NCI-H1436 (cell line): Measurements from ENCODE around the gene PLEKHG4B.
"Not testable (repeated sequence)": the region's sequence is repeated elsewhere in the genome, so short reads cannot be mapped to it uniquely, and the experiment has no call there.

Source experiments
- DNase-seq: peaks from one replicate; lab custom pipeline; 2025; lab: John Stamatoyannopoulos, UW

PLEKHG4B gene

DNA sequence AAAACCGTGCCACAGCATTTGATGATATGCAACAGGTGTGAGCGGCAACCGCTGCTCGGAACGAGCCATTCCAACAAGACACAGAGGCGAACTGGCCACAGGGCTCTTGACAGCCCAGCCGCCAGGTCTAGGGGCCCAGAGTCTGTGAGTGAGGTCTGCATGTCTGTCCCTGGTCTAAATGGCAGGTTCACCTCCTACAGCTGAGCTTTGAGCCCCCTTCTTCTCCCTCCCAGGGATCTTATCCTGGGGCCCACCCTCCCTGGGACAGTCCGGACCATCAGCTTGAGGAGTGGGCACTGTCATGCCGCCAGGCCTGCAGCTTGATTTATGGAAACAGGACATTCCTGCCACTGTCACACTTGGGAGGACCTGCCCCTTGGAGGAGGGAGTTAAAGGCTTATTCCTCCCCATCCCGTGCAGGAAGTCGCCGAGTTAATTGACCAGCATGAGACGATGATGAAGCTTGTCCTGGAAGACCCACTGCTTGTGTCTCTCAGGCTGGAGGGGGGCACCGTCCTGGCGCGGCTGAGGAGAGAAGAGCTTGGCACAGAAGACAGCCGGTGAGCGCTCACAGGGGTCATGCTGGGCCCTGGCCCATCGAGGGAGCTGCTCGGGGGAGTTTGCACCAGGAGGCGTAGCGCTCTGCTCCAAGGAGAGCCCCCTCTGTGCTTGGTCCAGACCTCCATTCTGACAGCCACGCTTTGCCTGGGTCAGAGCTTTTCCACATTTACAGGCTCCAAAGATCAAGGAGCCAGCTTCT, 63.9 kb downstream of the PLEKHG4B start:
- no peak for DNase-seq

DNA sequence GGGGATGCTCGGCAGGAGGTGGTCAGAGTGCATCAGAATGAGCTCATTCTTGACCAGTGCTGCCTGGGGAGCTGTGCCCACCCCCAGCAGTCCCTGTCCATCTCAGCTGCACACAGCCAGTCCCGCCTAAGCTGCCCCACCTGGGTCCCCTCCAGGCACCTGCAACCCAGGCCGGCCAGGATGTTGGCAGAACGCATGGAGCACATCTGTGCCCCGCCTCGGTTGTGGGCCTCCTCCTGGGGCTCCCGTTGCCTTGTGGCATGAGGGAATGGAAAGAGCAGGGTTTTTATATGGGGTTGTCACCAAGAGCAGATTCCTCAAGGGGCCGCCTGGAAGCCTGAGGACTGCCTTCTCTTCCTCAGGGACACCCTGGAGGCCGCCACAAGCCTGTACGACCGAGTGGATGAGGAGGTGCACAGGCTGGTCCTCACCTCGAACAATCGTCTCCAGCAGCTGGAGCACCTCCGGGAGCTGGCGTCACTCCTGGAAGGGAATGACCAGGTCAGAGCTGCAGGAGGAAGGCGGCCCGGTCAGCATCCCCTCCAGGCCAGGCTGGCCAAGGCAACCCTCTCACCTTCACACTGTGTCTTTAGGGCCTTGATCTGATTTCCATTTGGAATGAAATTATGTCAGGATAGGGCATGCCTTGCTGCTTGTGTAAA, 64.6 kb downstream of the PLEKHG4B start:
- no peak for DNase-seq

GRCh38 chr5:157126-157715, 65.3 kb downstream of the PLEKHG4B start:
- DNase-seq: no peak

DNA sequence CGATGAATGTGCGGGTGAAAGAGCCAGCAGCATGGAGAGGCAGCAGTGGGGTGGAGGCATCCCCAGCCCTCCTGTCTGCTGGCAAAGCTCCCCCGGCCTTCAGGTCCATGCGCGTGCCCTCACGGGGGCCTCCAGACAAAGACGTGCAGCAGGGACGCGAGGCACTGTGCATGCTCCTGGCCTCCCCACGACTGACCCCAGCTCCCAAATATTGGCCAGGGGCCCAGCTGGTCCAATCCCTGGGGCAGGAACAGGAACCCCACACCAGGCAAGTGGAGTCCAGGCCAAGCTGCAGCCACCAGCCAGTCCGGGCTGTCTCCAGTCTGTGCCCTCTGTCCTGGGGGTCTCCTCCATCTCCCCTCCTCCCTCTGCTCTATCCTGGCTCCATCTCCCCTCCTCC, 65.8 kb downstream of the PLEKHG4B start:
- no peak for DNase-seq

GRCh38 chr5:158807-159447, 67.0 kb downstream of the PLEKHG4B start:
- DNase-seq: no peak

DNA sequence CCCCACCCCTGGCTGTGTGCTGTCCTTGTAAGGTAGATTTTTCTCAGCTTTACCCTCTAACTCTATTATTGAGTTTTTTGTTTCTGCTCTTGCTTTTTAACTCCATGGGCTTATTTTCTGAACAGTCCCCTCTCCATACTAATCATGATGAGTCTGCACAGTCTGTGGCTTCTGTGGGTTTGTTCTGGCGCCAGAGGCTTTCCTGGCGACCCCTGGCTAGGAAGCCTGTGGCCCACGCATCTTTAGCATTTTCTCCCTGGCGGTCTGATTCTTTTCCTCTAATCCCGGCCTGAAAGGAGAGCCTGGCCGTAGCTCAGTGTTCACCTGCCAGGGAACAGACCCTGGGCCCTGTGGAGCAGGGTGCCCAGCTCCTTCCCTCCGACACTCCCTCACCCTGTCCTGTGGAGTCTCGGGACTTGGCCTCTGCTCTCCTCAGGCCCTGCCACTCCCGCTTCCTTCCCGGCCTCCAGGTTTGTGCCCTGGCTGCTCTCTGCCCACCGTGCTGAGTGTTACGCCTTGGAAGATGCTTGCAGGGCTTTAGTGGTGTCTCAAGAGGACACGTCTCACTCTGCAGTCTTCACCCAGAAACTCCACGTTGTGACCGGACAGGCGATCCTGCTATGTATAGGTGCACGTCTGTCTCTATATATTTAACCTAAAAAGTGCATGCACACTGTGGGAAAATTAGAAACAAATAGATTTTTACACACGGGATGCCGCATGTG, 67.6 kb downstream of the PLEKHG4B start:
- no peak for DNase-seq

GRCh38 chr5:160173-160510, 68.2 kb downstream of the PLEKHG4B start:
- no peak for DNase-seq

DNA sequence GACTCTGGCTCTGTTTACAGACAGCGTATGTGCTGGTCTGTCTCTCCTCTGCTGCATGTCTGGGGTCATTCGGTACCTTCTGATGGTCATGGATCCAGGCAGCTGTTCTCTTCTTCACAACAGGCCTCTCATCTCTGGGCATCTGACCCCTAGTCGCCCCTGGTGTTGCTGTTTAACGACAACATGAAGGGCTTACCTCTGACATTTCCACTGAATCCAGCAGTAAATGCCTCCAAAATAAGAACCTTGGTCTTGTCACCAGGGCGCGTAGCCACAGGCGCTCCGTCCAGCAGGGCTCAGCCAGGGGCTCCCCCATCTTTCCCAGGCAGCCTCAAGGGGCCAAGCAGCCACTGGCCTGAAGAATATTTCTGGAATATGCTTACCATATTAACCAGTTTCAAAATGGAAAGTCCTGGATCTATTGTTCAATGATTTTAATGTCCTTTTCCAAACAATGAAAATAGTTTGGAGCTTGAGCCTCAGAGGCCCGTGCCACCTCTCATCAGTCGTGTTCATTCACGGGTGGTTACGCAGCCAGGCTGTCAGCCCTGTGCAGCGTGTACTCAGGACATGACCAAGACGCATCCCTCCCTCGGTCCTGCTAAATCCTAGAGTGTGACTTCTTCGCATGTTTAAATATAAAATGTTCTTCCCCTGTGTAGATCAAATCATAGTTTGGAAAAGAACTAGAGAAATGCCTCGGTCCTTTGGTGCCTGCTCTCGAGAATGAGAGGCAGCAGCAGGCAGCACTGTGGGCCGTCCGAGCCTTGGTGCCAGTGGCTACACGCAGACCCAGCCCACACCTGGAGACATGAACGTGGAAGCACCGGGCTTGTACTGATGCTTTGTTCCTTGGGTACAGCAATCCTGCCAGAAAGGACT, 69.2 kb downstream of the PLEKHG4B start:
- no peak for DNase-seq

DNA sequence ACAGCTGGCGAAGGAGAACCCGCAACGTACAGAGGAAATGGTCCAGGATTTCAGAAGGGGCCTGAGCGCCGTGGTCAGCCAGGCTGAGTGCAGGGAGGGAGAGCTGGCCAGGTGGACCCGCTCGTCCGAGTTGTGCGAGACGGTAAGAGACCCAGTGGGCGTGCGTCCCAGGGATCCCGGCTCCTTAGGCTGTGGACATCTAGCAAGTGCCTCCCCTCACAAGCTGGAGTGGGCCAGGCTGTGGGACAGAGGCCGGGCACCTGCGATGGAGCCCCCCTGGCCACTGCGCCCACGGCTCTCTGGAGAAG, 69.8 kb downstream of the PLEKHG4B start:
- DNase-seq: no peak

GRCh38 chr5:162190-162564, 70.2 kb downstream of the PLEKHG4B start:
- DNase-seq: no peak

- no peak for DNase-seq
Measured at GRCh38 chr5:162565-163337, 70.8 kb downstream of the PLEKHG4B start.

DNA sequence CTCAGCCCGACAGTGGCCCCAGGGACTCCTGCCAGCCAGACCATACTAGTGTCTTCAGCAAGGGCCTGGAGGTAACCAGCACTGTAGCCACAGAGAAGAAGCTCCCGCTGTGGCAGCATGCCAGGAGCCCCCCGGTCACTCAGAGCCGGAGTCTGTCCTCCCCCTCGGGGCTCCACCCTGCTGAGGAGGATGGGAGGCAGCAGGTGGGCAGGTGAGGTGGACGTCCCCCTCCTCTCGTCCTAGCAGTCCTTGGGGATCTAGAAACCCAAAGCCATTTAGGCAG, 71.3 kb downstream of the PLEKHG4B start:
- DNase-seq: no peak

DNA sequence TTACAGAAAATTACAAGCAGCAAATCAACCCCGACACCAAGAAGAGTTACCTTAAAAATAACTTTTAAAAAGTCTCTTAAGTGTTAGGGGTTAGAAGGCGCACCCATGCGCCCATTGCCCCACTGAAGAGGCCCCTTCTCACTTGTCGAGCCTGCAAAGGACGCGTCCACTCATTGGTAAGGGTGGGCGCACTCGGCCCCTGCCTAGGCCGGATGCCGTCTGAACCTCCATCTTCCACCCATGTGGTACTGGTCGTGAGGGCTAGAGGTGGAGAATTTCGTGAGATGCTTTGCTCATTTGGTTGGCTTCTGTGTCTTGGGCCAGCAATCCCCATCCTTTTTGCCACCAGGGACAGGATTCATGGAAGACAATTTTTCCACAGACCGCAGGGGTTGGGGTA, 71.9 kb downstream of the PLEKHG4B start:
- DNase-seq: no peak

- DNase-seq: no peak
Measured at GRCh38 chr5:164244-164643, 72.3 kb downstream of the PLEKHG4B start.

DNA sequence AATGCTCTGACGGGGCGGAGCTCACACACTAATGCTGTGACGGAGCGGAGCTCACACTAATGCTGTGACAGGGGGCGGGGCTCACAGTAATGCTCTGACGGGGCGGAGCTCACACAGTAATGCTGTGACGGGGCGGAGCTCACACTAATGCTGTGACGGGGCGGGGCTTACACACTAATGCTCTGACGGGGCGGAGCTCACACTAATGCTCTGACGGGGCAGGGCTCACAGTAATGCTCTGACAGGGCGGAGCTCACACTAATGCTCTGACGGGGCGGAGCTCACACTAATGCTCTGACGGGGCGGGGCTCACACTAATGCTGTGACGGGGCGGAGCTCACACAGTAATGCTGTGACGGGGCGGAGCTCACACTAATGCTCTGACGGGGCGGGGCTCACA, 72.8 kb downstream of the PLEKHG4B start:
- DNase-seq: not testable (repeated sequence)

- DNase-seq: no peak
Measured at GRCh38 chr5:166441-167372, 74.7 kb downstream of the PLEKHG4B start.

DNA sequence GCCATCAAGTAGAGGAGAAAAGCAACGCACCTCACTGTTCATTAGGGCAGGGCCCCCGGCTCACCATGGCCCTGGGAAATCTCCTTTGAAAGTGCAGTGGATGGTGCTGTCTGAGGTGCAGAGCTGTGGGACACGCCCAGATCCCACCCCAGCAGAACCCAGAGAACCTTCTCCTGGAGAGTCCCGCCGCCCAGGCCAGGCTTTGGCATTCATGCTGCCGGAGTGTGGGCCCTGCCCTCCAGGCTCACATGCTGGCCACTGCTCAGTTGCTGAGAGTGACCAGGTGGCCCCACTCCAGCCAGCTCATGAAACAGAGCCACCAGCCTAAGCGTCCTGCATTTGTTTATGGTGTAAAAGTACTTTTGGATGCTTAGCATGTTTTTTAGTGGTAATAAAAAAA, 75.5 kb downstream of the PLEKHG4B start:
- DNase-seq: no peak

DNA sequence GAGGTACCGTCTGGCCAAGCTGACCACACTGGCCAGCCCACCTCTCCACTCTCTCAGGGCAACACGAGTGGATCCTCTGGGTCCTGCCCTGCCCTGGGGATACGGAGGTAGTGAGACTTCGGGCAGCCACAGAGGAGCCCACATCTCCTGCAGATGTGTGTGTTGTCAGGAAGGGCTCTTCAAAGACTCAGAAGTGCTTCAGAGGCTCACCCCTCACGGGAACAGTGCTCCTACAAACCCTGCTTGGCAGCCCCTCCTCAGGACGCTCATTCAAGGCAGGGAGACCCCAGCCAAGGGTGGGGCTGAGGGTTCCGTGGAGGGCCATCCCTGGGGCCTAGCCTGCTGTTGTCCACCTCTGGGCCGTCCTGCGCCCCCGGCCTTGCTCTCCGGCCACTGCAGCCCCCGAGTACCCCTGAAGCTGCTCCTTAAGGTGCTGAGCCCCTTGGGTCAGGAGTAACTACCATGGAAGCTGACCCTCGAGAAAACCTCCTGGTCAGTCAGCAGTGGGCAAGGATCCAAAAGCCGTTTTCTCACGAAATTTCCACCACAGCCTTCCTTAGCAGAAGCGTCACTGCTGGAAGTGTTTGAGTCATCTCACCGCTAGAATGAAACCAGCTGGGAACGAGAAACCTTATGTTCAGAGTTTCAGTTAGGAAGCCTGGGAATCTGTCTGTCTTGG, 76.2 kb downstream of the PLEKHG4B start:
- no peak for DNase-seq

DNA sequence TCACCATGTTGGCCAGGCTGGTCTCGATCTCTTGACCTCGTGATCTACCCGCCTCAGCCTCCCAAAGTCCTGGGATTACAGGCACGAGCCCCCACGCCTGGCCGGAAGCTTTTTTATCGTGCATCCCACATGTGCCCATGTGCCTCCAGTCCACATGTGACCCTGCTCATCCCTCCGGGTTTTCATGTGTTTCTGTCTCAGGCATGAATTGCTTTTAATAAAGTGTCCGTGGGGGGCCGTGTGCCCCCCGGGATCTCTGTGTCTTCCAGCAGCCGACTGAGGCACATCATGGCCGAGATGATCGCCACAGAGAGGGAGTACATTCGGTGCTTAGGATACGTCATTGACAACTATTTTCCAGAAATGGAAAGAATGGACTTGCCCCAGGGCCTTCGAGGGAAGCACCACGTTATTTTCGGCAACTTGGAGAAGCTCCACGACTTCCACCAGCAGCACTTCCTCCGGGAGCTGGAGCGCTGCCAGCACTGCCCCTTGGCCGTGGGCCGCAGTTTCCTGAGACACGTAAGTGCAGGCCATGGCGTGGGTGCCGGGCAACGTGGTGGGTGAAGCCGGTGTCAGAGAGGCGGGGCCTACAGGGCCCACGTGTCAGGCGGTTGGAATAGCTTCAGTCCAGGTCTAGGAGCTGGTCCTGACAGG, 77.2 kb downstream of the PLEKHG4B start:
- no peak for DNase-seq
